Measurements from ENCODE around the gene WDR33.
"Not testable (repeated sequence)": the region's sequence is repeated elsewhere in the genome, so short reads cannot be mapped to it uniquely, and the experiment has no call there.

The WDR33 gene

GRCh38 chr2:127810619-127811396 lies at the start of gene WDR33:
Gene WDR33 (minus strand): TSS chr2:127811171. CDS start chr2:127770981, 40,190 bp downstream.
- peak; percentile 100 for ATAC-seq
- peak within 1 kb of the TSS; percentile 98 for H3K27ac Mint-ChIP-seq
- no peaks in the 10 kb centered on the region for H3K27me3 Mint-ChIP-seq
- peaks cover 43% of the 10 kb centered on the region for H3K4me1 Mint-ChIP-seq
- no peaks in the 10 kb centered on the region for H3K9me3 Mint-ChIP-seq
- peaks cover 5% of the 10 kb centered on the region for H3K36me3 Mint-ChIP-seq
- H3K4me3 Mint-ChIP-seq, result peak within 1 kb of the TSS; percentile 93

- no peak overlapping the region for H3K4me3 Mint-ChIP-seq
- H3K36me3 Mint-ChIP-seq, result peaks cover 33% of the 10 kb centered on the region
These were observed 49.2 kb upstream of the WDR33 start for GRCh38 chr2:127860130-127860529.

GRCh38 chr2:127859712-127860085 lies 48.7 kb upstream of the WDR33 start:
- peak overlapping the region; percentile 6 for H3K27ac Mint-ChIP-seq
- peaks cover 28% of the 10 kb centered on the region for H3K36me3 Mint-ChIP-seq
- H3K4me1 Mint-ChIP-seq, result peaks cover 39% of the 10 kb centered on the region
- H3K27me3 Mint-ChIP-seq, result no peaks in the 10 kb centered on the region
- H3K9me3 Mint-ChIP-seq, result no peaks in the 10 kb centered on the region
- peak; percentile 48 for ATAC-seq
- peak overlapping the region; percentile 31 for H3K4me3 Mint-ChIP-seq

More at GRCh38 chr2:127860130-127860529, 49.2 kb upstream of the WDR33 start:
- Mint-ChIP-seq H3K9me3 (no peaks in the 10 kb centered on the region), H3K27me3 (no peaks in the 10 kb centered on the region), H3K27ac (peak overlapping the region; percentile 6), H3K4me1 (peaks cover 35% of the 10 kb centered on the region)
- no peak for ATAC-seq

- Mint-ChIP-seq H3K4me1 (peaks cover 54% of the 10 kb centered on the region), H3K9me3 (no peaks in the 10 kb centered on the region), H3K27me3 (no peaks in the 10 kb centered on the region), H3K27ac (peak overlapping the region; percentile 92), H3K36me3 (peaks cover 17% of the 10 kb centered on the region), H3K4me3 (peak overlapping the region; percentile 98)
- ATAC-seq, result no peak
These were observed 46.4 kb upstream of the WDR33 start for GRCh38 chr2:127857265-127857808.

GRCh38 chr2:127853671-127854070 lies 42.7 kb upstream of the WDR33 start:
- H3K36me3 Mint-ChIP-seq, result peaks cover 40% of the 10 kb centered on the region
- peaks cover 45% of the 10 kb centered on the region for H3K4me1 Mint-ChIP-seq
- no peaks in the 10 kb centered on the region for H3K27me3 Mint-ChIP-seq
- ATAC-seq, result no peak
- H3K4me3 Mint-ChIP-seq, result no peak overlapping the region
- H3K9me3 Mint-ChIP-seq, result no peaks in the 10 kb centered on the region
- H3K27ac Mint-ChIP-seq, result peak overlapping the region; percentile 30

- Mint-ChIP-seq H3K4me1 (peaks cover 36% of the 10 kb centered on the region), H3K4me3 (no peak overlapping the region), H3K27me3 (no peaks in the 10 kb centered on the region), H3K9me3 (no peaks in the 10 kb centered on the region), H3K36me3 (peaks cover 38% of the 10 kb centered on the region), H3K27ac (no peak overlapping the region)
- no peak for ATAC-seq
These were observed 41.4 kb upstream of the WDR33 start for GRCh38 chr2:127852388-127852787.

- Mint-ChIP-seq H3K27ac (no peak overlapping the region), H3K4me1 (no peaks in the 10 kb centered on the region), H3K36me3 (peaks cover 58% of the 10 kb centered on the region), H3K27me3 (no peaks in the 10 kb centered on the region), H3K9me3 (no peaks in the 10 kb centered on the region), H3K4me3 (no peak overlapping the region)
- no peak for ATAC-seq
These were observed 37.0 kb upstream of the WDR33 start for GRCh38 chr2:127847931-127848330.

GRCh38 chr2:127844973-127845372 lies 34.0 kb upstream of the WDR33 start:
- H3K9me3 Mint-ChIP-seq, result no peaks in the 10 kb centered on the region
- H3K4me3 Mint-ChIP-seq, result no peak overlapping the region
- H3K4me1 Mint-ChIP-seq, result no peaks in the 10 kb centered on the region
- peaks cover 46% of the 10 kb centered on the region for H3K36me3 Mint-ChIP-seq
- no peak overlapping the region for H3K27ac Mint-ChIP-seq
- no peaks in the 10 kb centered on the region for H3K27me3 Mint-ChIP-seq
- ATAC-seq, result no peak

- H3K9me3 Mint-ChIP-seq, result no peaks in the 10 kb centered on the region
- H3K4me1 Mint-ChIP-seq, result no peaks in the 10 kb centered on the region
- peaks cover 33% of the 10 kb centered on the region for H3K36me3 Mint-ChIP-seq
- no peak overlapping the region for H3K4me3 Mint-ChIP-seq
- no peak overlapping the region for H3K27ac Mint-ChIP-seq
- no peaks in the 10 kb centered on the region for H3K27me3 Mint-ChIP-seq
- no peak for ATAC-seq
These were observed 32.7 kb upstream of the WDR33 start for GRCh38 chr2:127843677-127844076.

GRCh38 chr2:127841466-127842178 lies 30.7 kb upstream of the WDR33 start:
- H3K27me3 Mint-ChIP-seq, result no peaks in the 10 kb centered on the region
- H3K36me3 Mint-ChIP-seq, result peaks cover 24% of the 10 kb centered on the region
- no peak overlapping the region for H3K4me3 Mint-ChIP-seq
- H3K4me1 Mint-ChIP-seq, result no peaks in the 10 kb centered on the region
- H3K9me3 Mint-ChIP-seq, result no peaks in the 10 kb centered on the region
- no peak overlapping the region for H3K27ac Mint-ChIP-seq
- no peak for ATAC-seq

- H3K27me3 Mint-ChIP-seq, result no peaks in the 10 kb centered on the region
- no peak overlapping the region for H3K27ac Mint-ChIP-seq
- no peaks in the 10 kb centered on the region for H3K9me3 Mint-ChIP-seq
- no peak overlapping the region for H3K4me3 Mint-ChIP-seq
- ATAC-seq, result no peak
- H3K4me1 Mint-ChIP-seq, result no peaks in the 10 kb centered on the region
- H3K36me3 Mint-ChIP-seq, result peaks cover 17% of the 10 kb centered on the region
These were observed 29.9 kb upstream of the WDR33 start for GRCh38 chr2:127840893-127841292.

- no peak for ATAC-seq
- no peaks in the 10 kb centered on the region for H3K36me3 Mint-ChIP-seq
- H3K4me1 Mint-ChIP-seq, result peaks cover 23% of the 10 kb centered on the region
- H3K27me3 Mint-ChIP-seq, result peaks cover 27% of the 10 kb centered on the region
- H3K4me3 Mint-ChIP-seq, result no peak overlapping the region
- no peaks in the 10 kb centered on the region for H3K9me3 Mint-ChIP-seq
- no peak overlapping the region for H3K27ac Mint-ChIP-seq
These were observed 24.0 kb upstream of the WDR33 start for GRCh38 chr2:127834951-127835350.

GRCh38 chr2:127829845-127830246 lies 18.9 kb upstream of the WDR33 start:
- Mint-ChIP-seq H3K27ac (peak overlapping the region; percentile 77), H3K4me3 (peak overlapping the region; percentile 56), H3K4me1 (peaks cover 45% of the 10 kb centered on the region), H3K36me3 (no peaks in the 10 kb centered on the region), H3K27me3 (peaks cover 41% of the 10 kb centered on the region), H3K9me3 (peaks cover 10% of the 10 kb centered on the region)
- peak; percentile 99 for ATAC-seq

- peaks cover 27% of the 10 kb centered on the region for H3K27me3 Mint-ChIP-seq
- H3K36me3 Mint-ChIP-seq, H3K4me3 Mint-ChIP-seq, H3K27ac Mint-ChIP-seq, ATAC-seq: not testable (repeated sequence)
- H3K4me1 Mint-ChIP-seq, result peaks cover 36% of the 10 kb centered on the region
- peaks cover 13% of the 10 kb centered on the region for H3K9me3 Mint-ChIP-seq
These were observed 15.7 kb upstream of the WDR33 start for GRCh38 chr2:127826708-127827107.

GRCh38 chr2:127826047-127826446 lies 15.1 kb upstream of the WDR33 start:
- no peak for ATAC-seq
- peaks cover 23% of the 10 kb centered on the region for H3K27me3 Mint-ChIP-seq
- H3K36me3 Mint-ChIP-seq, result peaks cover 6% of the 10 kb centered on the region
- peaks cover 13% of the 10 kb centered on the region for H3K9me3 Mint-ChIP-seq
- H3K27ac Mint-ChIP-seq, result no peak overlapping the region
- H3K4me3 Mint-ChIP-seq, result no peak overlapping the region
- peaks cover 29% of the 10 kb centered on the region for H3K4me1 Mint-ChIP-seq
